Body of pancreas (tissue), 4 donors: ENCODE data around the gene ARFGAP3. TPM values are rescaled to one million over a fixed set of nuclear protein-coding genes. Genes with fewer than 3 reads are reported as not detected.
A peak's percentile ranks its signal among the peaks of the same experiment; 100 is the strongest.

Experiments
- ATAC-seq: fragments of 150-250 bp; one replicate; pipeline ENCODE4 v1.9.1; 2016
- DNase-seq, 4 donors: peaks; one replicate each; pipeline ENCODE4 v3.0.0-alpha.2; 2019
- H3K27ac ChIP-seq, 4 donors: fragments of 200-600 bp; sonication (generic); 1 replicate in 3 of 4; 2 replicates in 1 of 4; pipeline versions ENCODE4 v1.5.1 to v1.6.1; 2016 to 2019; ENCODE audit warnings: mild to moderate bottlenecking in 1 of 4, mixed read lengths in 1 of 4, moderate library complexity in 1 of 4
- H3K27me3 ChIP-seq, 2 donors: fragments of 200-600 bp; sonication (generic); one replicate each; pipeline ENCODE4 v1.6.0; 2016; ENCODE audit warnings: mild to moderate bottlenecking in 1 of 2
- H3K36me3 ChIP-seq, 2 donors: fragments of 200-600 bp; sonication (generic); replicated peaks in 1 of 2; 2 replicates each; pipeline ENCODE4 v1.5.1; 2016; ENCODE audit warnings: low read depth in 2 of 2; ENCODE audit not compliant: insufficient read depth in 1 of 2
- H3K4me1 ChIP-seq: fragments of 200-600 bp; sonication (generic); one replicate; pipeline ENCODE4 v1.6.0; 2016
- H3K4me3 ChIP-seq, 2 donors: fragments of 200-600 bp; sonication (generic); 1 replicate in 1 of 2; 2 replicates in 1 of 2; pipeline ENCODE4 v1.5.1; 2016 to 2019
- H3K9me3 ChIP-seq, 3 donors: fragments of 200-600 bp; sonication (generic); 1 replicate in 2 of 3; 2 replicates in 1 of 3; pipeline ENCODE4 v1.5.1; 2016
- CTCF ChIP-seq, 7 experiments: fragments of 450-650 bp in 4 of 7; fragments of 200-600 bp in 3 of 7; sonication (generic) in 3 of 7; IDR thresholded peaks; one replicate each; pipeline ENCODE4 v1.5.1; 2016 to 2019; ENCODE audit warnings: antibody characterized with exemption in 7 of 7
- POLR2A ChIP-seq, 3 donors: fragments of 450-650 bp; IDR thresholded peaks; one replicate each; pipeline ENCODE4 v1.6.1; 2016; ENCODE audit warnings: antibody characterized with exemption in 3 of 3, mild to moderate bottlenecking in 2 of 3
- WGBS, 2 donors: methylation state at CpG; one replicate each; pipeline ENCODE4 v1.1.5; 2017; 5-methylcytosine and 5-hydroxymethylcytosine counted together
- intact Hi-C: fragments of 100-400 bp; cut with DNase I; formaldehyde crosslinking; loops from one replicate; pipeline ENCODE4 v1.15.1; 2023
- total RNA-seq, 2 donors: library from RNA; depleted of rRNA; stranded (reverse); fragments of >200 nt; gene quantifications; one replicate each; pipeline ENCODE4 v1.1.0, GENCODE V29; 2016

Gene ARFGAP3
- total RNA-seq, 2 donors from 2014 or later = 64.3 to 73.2 TPM

- intact Hi-C loops = no loop called here
- peak overlapping the region in 1 of 4 donors; percentile 33 for H3K27ac ChIP-seq
- DNase-seq (no peak), ATAC-seq (no peak)
- H3K4me1 ChIP-seq = peaks cover 24% of the 10 kb centered on the region
- no peaks in the 10 kb centered on the region for H3K27me3 ChIP-seq
- no peak for TF ChIP-seq CTCF (IDR thresholded peaks at IDR 0.05)
- no peak for TF ChIP-seq POLR2A (IDR thresholded peaks at IDR 0.05)
- peaks cover 6 to 15% of the 10 kb centered on the region in 2 donors for H3K36me3 ChIP-seq
- H3K9me3 ChIP-seq = no peaks in the 10 kb centered on the region
- 89 to 90% methylated on average over 2 of the region's 2 CpGs for WGBS, 2 donors
- no peak overlapping the region for H3K4me3 ChIP-seq
These were observed 42.5 kb downstream of the ARFGAP3 start for GRCh38 chr22:42814616-42815015.

GRCh38 chr22:42814215-42814614 is 42.9 kb downstream of the ARFGAP3 start:
- peaks cover 6 to 16% of the 10 kb centered on the region in 2 donors for H3K36me3 ChIP-seq
- DNase-seq = no peak
- intact Hi-C loops = no loop called here
- no peak for ATAC-seq
- no peaks in the 10 kb centered on the region for H3K9me3 ChIP-seq
- WGBS, 2 donors = 14 to 20% methylated on average over 2 of the region's 2 CpGs
- no peak overlapping the region for H3K4me3 ChIP-seq
- H3K4me1 ChIP-seq = peaks cover 20% of the 10 kb centered on the region
- TF ChIP-seq CTCF (IDR thresholded peaks at IDR 0.05) = no peak
- no peak for TF ChIP-seq POLR2A (IDR thresholded peaks at IDR 0.05)
- H3K27ac ChIP-seq = peak overlapping the region in 1 of 4 donors; percentile 33
- no peaks in the 10 kb centered on the region for H3K27me3 ChIP-seq

GRCh38 chr22:42813501-42813900 is 43.6 kb downstream of the ARFGAP3 start:
- peaks cover 6 to 20% of the 10 kb centered on the region in 2 donors for H3K36me3 ChIP-seq
- H3K9me3 ChIP-seq = no peaks in the 10 kb centered on the region
- ATAC-seq (no peak), DNase-seq (no peak)
- TF ChIP-seq POLR2A (IDR thresholded peaks at IDR 0.05) (no peak), CTCF (IDR thresholded peaks at IDR 0.05) (no peak)
- H3K4me1 ChIP-seq = peaks cover 15% of the 10 kb centered on the region
- no peak overlapping the region for H3K4me3 ChIP-seq
- no peaks in the 10 kb centered on the region for H3K27me3 ChIP-seq
- intact Hi-C loops = no loop called here
- WGBS, 2 donors = 82 to 90% methylated on average over 7 of the region's 7 CpGs
- H3K27ac ChIP-seq = peak overlapping the region in 1 of 4 donors; percentile 33

GRCh38 chr22:42811459-42811858 is 45.6 kb downstream of the ARFGAP3 start:
- Histone ChIP-seq H3K9me3 (no peaks in the 10 kb centered on the region), H3K27ac (no peak overlapping the region), H3K27me3 (no peaks in the 10 kb centered on the region), H3K4me1 (peaks cover 18% of the 10 kb centered on the region), H3K36me3 (peaks cover 6 to 26% of the 10 kb centered on the region in 2 donors), H3K4me3 (no peak overlapping the region)
- DNase-seq (no peak), ATAC-seq (no peak)
- no peak for TF ChIP-seq CTCF (IDR thresholded peaks at IDR 0.05)
- no peak for TF ChIP-seq POLR2A (IDR thresholded peaks at IDR 0.05)
- intact Hi-C loops = no loop called here
- 63 to 79% methylated on average over 2 of the region's 2 CpGs for WGBS, 2 donors

- DNase-seq (peak in 1 of 4 donors; percentile 3), ATAC-seq (no peak)
- Histone ChIP-seq H3K36me3 (peaks cover 0 to 24% of the 10 kb centered on the region in 2 donors), H3K27me3 (no peaks in the 10 kb centered on the region), H3K9me3 (no peaks in the 10 kb centered on the region), H3K4me3 (no peak overlapping the region), H3K27ac (no peak overlapping the region), H3K4me1 (peaks cover 33% of the 10 kb centered on the region)
- 87 to 93% methylated on average over 3 of the region's 3 CpGs for WGBS, 2 donors
- intact Hi-C loops = no loop called here
- TF ChIP-seq CTCF (IDR thresholded peaks at IDR 0.05) (no peak), POLR2A (IDR thresholded peaks at IDR 0.05) (no peak)
These were observed 48.6 kb downstream of the ARFGAP3 start for GRCh38 chr22:42808521-42808920.
